A673 (cell line): ENCODE results near the gene C14orf132.

Experiments
- EZH2 ChIP-seq: fragments of 200-600 bp; sonication (generic); IDR thresholded peaks from 2 replicates; pipeline ENCODE4 v1.6.1; 2017; ENCODE audit warnings: borderline replicate concordance, low read depth, mild to moderate bottlenecking, mixed read lengths, antibody characterized with exemption, low read length; ENCODE audit not compliant: poor library complexity, severe bottlenecking
- TF ChIP-seq, protein P1 (sequence below): fragments of 300-800, 200-600 bp; sonication (generic); conservative IDR thresholded peaks from 2 replicates; pipeline ENCODE4 v1.5.1; 2017; ENCODE audit warnings: low read depth, mild to moderate bottlenecking, antibody characterized with exemption, low read length, moderate library complexity, mixed read lengths

DNA sequence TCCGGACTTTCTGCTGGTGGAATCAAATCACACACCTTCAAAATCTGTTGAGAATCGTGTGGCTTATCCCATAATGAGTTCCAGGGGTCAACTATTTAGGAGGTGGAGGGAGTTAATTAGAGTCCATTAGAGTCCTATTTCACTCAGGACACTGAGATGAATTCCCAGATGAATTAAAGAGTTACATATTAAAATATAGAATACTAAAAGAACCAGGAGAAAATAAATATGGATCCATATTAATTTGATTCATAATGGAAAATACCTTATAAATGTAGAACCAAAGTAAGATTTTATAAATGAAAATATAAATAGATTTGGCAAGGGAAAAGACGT lies 44.6 kb upstream of the C14orf132 start:
- TF ChIP-seq, protein P1, sequence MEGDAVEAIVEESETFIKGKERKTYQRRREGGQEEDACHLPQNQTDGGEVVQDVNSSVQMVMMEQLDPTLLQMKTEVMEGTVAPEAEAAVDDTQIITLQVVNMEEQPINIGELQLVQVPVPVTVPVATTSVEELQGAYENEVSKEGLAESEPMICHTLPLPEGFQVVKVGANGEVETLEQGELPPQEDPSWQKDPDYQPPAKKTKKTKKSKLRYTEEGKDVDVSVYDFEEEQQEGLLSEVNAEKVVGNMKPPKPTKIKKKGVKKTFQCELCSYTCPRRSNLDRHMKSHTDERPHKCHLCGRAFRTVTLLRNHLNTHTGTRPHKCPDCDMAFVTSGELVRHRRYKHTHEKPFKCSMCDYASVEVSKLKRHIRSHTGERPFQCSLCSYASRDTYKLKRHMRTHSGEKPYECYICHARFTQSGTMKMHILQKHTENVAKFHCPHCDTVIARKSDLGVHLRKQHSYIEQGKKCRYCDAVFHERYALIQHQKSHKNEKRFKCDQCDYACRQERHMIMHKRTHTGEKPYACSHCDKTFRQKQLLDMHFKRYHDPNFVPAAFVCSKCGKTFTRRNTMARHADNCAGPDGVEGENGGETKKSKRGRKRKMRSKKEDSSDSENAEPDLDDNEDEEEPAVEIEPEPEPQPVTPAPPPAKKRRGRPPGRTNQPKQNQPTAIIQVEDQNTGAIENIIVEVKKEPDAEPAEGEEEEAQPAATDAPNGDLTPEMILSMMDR: no peak
- TF ChIP-seq EZH2: no peak
